ENCODE measurements around the gene RABL2A.
"Not testable (repeated sequence)": the region's sequence is repeated elsewhere in the genome, so short reads cannot be mapped to it uniquely, and the experiment has no call there.

RABL2A gene

DNA sequence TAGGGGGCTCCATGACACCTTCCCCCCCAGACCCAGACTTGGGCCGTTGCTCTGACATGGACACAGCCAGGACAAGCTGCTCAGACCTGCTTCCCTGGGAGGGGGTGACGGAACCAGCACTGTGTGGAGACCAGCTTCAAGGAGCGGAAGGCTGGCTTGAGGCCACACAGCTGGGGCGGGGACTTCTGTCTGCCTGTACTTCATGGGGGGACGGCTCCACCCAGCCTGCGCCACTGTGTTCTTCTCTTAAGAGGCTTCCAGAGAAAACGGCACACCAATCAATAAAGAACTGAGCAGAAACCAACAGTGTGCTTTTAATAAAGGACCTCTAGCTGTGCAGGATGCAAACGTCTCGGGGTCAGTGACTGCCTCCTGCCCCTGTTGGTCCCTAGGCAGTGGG lies 28.3 kb upstream of the RABL2A start:
- not testable (repeated sequence) for H3K36me3 ChIP-seq (ENCODE audit: control insufficient read depth, low read length); H3K9me2 ChIP-seq (replicated peaks; ENCODE audit: control insufficient read depth, low read length); H4K20me1 ChIP-seq (ENCODE audit: control insufficient read depth, insufficient read depth, low read depth, low read length); H3F3A ChIP-seq (ENCODE audit: control insufficient read depth, insufficient read depth); H3K4me1 ChIP-seq (ENCODE audit: control insufficient read depth, low read length); H3K27ac ChIP-seq (ENCODE audit: low read depth, low read length); H3K4me2 ChIP-seq (ENCODE audit: low read length); H3K9me3 ChIP-seq (ENCODE audit: control insufficient read depth, insufficient read depth, low read length); H3K79me2 ChIP-seq (ENCODE audit: control insufficient read depth, low read length); H3K4me3 ChIP-seq (ENCODE audit: low read length); H3K27me3 ChIP-seq (ENCODE audit: control insufficient read depth, low read length)

DNA sequence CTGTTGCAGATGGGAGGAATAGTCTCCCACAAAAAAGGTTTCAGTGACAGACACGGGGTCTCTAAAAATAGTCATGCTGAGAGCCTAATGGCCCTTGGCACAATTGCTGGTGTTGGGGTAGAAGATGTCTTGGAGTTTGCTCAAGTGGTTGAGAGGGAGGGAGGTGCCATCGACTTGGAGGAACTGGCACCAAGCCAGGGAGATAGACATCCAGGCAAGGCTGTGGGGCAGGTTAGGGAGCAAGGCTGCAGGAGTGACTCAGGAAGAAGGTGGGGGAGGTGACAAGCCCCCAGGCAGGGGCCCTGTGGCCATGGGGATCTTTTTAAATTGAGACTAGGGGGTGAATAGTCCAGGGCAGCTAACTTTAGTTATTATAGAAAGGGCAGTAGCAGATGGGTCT lies 27.9 kb upstream of the RABL2A start:
- H3K9me3 ChIP-seq (ENCODE audit: control insufficient read depth, insufficient read depth, low read length); H3K27me3 ChIP-seq (ENCODE audit: control insufficient read depth, low read length); H3K27ac ChIP-seq (ENCODE audit: low read depth, low read length); H3K79me2 ChIP-seq (ENCODE audit: control insufficient read depth, low read length); H4K20me1 ChIP-seq (ENCODE audit: control insufficient read depth, insufficient read depth, low read depth, low read length); H3F3A ChIP-seq (ENCODE audit: control insufficient read depth, insufficient read depth); H3K36me3 ChIP-seq (ENCODE audit: control insufficient read depth, low read length); H3K4me1 ChIP-seq (ENCODE audit: control insufficient read depth, low read length); H3K9me2 ChIP-seq (replicated peaks; ENCODE audit: control insufficient read depth, low read length); H3K4me2 ChIP-seq (ENCODE audit: low read length); H3K4me3 ChIP-seq (ENCODE audit: low read length): not testable (repeated sequence)

DNA sequence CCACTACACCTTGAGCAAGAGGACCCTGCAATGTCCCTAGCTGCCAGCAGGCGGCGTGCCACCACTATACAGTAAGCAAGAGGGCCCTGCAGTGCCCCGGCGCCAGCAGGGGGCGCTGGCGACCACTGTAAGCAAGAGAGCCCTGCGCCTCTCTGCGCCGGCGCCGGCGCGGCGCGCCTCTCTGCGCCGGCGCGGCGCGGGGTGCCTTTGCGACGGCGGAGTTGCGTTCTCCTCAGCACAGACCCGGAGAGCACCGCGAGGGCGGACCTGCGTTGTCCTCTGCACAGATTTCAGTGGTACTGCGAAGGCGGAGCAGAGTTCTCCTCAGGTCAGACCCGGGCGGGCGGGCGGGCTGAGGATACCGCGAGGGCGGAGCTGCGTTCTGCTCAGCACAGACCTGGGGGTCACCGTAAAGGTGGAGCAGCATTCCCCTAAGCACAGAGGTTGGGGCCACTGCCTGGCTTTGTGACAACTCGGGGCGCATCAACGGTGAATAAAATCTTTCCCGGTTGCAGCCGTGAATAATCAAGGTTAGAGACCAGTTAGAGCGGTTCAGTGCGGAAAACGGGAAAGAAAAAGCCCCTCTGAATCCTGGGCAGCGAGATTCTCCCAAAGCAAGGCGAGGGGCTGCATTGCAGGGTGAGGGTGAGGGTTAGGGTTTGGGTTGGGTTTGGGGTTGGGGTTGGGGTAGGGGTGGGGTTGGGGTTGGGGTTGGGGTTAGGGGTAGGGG lies 24.9 kb upstream of the RABL2A start:
- H3K27me3 ChIP-seq (ENCODE audit: control insufficient read depth, low read length); H3K4me1 ChIP-seq (ENCODE audit: control insufficient read depth, low read length); H3F3A ChIP-seq (ENCODE audit: control insufficient read depth, insufficient read depth); H3K9me2 ChIP-seq (replicated peaks; ENCODE audit: control insufficient read depth, low read length); H3K9me3 ChIP-seq (ENCODE audit: control insufficient read depth, insufficient read depth, low read length); H3K79me2 ChIP-seq (ENCODE audit: control insufficient read depth, low read length); H3K36me3 ChIP-seq (ENCODE audit: control insufficient read depth, low read length); H3K27ac ChIP-seq (ENCODE audit: low read depth, low read length); H4K20me1 ChIP-seq (ENCODE audit: control insufficient read depth, insufficient read depth, low read depth, low read length): not testable (repeated sequence)
- Histone ChIP-seq H3K4me3 (ENCODE audit: low read length) (peak overlapping the region; percentile 53), H3K4me2 (ENCODE audit: low read length) (peak overlapping the region; percentile 37; the same call in 1 of the 2 replicates)

DNA sequence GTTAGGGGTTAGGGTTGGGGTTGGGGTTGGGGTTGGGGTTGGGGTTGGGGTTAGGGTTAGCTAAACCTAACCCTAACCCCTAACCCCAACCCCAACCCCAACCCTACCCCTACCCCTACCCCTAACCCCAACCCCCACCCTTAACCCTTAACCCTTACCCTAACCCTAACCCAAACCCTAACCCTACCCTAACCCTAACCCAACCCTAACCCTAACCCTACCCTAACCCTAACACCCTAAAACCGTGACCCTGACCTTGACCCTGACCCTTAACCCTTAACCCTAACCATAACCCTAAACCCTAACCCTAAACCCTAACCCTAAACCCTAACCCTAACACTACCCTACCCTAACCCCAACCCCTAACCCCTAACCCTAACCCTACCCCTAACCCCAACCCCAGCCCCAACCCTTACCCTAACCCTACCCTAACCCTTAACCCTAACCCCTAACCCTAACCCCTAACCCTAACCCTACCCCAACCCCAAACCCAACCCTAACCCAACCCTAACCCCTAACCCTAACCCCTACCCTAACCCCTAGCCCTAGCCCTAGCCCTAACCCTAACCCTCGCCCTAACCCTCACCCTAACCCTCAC lies 24.1 kb upstream of the RABL2A start:
- Histone ChIP-seq H3K9me2 (replicated peaks; ENCODE audit: control insufficient read depth, low read length) (no peaks in the 10 kb centered on the region), H4K20me1 (ENCODE audit: control insufficient read depth, insufficient read depth, low read depth, low read length) (no peaks in the 10 kb centered on the region), H3K4me3 (ENCODE audit: low read length) (peak overlapping the region; percentile 74), H3K4me2 (ENCODE audit: low read length) (peak overlapping the region; percentile 56), H3K27ac (ENCODE audit: low read depth, low read length) (peak overlapping the region; percentile 42), H3K27me3 (ENCODE audit: control insufficient read depth, low read length) (no peaks in the 10 kb centered on the region), H3F3A (ENCODE audit: control insufficient read depth, insufficient read depth) (no peaks in the 10 kb centered on the region), H3K9me3 (ENCODE audit: control insufficient read depth, insufficient read depth, low read length) (no peaks in the 10 kb centered on the region), H3K79me2 (ENCODE audit: control insufficient read depth, low read length) (no peaks in the 10 kb centered on the region), H3K4me1 (ENCODE audit: control insufficient read depth, low read length) (peaks cover 6% of the 10 kb centered on the region), H3K36me3 (ENCODE audit: control insufficient read depth, low read length) (no peaks in the 10 kb centered on the region)
- TF ChIP-seq EZH2phosphoT487 (IDR thresholded peaks at IDR 0.05; ENCODE audit: borderline replicate concordance, low read length), result no peak
- TF ChIP-seq, protein P1, sequence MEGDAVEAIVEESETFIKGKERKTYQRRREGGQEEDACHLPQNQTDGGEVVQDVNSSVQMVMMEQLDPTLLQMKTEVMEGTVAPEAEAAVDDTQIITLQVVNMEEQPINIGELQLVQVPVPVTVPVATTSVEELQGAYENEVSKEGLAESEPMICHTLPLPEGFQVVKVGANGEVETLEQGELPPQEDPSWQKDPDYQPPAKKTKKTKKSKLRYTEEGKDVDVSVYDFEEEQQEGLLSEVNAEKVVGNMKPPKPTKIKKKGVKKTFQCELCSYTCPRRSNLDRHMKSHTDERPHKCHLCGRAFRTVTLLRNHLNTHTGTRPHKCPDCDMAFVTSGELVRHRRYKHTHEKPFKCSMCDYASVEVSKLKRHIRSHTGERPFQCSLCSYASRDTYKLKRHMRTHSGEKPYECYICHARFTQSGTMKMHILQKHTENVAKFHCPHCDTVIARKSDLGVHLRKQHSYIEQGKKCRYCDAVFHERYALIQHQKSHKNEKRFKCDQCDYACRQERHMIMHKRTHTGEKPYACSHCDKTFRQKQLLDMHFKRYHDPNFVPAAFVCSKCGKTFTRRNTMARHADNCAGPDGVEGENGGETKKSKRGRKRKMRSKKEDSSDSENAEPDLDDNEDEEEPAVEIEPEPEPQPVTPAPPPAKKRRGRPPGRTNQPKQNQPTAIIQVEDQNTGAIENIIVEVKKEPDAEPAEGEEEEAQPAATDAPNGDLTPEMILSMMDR (IDR thresholded peaks at IDR 0.05; ENCODE audit: low read depth, low read length, poor library complexity, severe bottlenecking), result no peak

DNA sequence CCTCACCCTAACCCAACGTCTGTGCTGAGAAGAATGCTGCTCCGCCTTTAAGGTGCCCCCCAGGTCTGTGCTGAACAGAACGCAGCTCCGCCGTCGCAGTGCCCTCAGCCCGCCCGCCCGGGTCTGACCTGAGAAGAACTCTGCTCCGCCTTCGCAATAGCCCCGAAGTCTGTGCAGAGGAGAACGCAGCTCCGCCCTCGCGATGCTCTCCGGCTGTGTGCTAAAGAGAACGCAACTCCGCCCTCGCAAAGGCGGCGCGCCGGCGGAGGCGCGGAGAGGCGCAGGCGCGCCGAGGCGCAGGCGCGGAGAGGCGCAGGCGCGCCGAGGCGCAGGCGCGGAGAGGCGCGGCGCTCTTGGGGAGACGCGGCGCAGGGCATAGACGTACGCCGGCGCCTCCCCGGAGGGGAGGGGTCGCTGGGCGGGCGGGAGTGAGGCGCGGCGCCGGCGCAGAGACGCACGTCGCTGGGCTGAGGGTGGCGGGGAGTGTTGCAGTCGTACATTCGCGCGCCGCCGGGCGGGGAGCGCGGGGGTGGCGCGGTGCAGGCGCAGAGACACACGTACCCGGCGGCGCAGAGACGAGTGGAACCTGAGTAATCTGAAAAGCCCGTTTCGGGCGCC lies 23.5 kb upstream of the RABL2A start:
- H3K36me3 ChIP-seq (ENCODE audit: control insufficient read depth, low read length); H3K4me1 ChIP-seq (ENCODE audit: control insufficient read depth, low read length); H3K27me3 ChIP-seq (ENCODE audit: control insufficient read depth, low read length); H3F3A ChIP-seq (ENCODE audit: control insufficient read depth, insufficient read depth); H3K79me2 ChIP-seq (ENCODE audit: control insufficient read depth, low read length); H4K20me1 ChIP-seq (ENCODE audit: control insufficient read depth, insufficient read depth, low read depth, low read length); H3K9me3 ChIP-seq (ENCODE audit: control insufficient read depth, insufficient read depth, low read length); H3K9me2 ChIP-seq (replicated peaks; ENCODE audit: control insufficient read depth, low read length): not testable (repeated sequence)
- Histone ChIP-seq H3K27ac (ENCODE audit: low read depth, low read length) (peak overlapping the region; percentile 59), H3K4me2 (ENCODE audit: low read length) (peak overlapping the region; percentile 56), H3K4me3 (ENCODE audit: low read length) (peak overlapping the region; percentile 74)
